AG09309 (cell line): ENCODE data around the gene IQUB.
A peak's percentile ranks its signal among the peaks of the same experiment; 100 is the strongest.

Source experiments
- DNase-seq: peaks from one replicate; pipeline ENCODE4 v3.0.0-alpha.2; 2010; ENCODE audit warnings: low read depth
- H3K4me3 ChIP-seq: 2 replicates; pipeline ENCODE4 v1.5.1; 2011; ENCODE audit warnings: mild to moderate bottlenecking, low read depth, low read length, moderate library complexity; ENCODE audit not compliant: control insufficient read depth
- TF ChIP-seq, protein P1 (sequence below): IDR thresholded peaks from 2 replicates; pipeline ENCODE4 v1.5.1; 2011; ENCODE audit warnings: mild to moderate bottlenecking, low read depth, low read length, inconsistent platforms; ENCODE audit not compliant: insufficient read depth, control insufficient read depth; ENCODE audit errors: missing control alignments

Gene IQUB

DNA sequence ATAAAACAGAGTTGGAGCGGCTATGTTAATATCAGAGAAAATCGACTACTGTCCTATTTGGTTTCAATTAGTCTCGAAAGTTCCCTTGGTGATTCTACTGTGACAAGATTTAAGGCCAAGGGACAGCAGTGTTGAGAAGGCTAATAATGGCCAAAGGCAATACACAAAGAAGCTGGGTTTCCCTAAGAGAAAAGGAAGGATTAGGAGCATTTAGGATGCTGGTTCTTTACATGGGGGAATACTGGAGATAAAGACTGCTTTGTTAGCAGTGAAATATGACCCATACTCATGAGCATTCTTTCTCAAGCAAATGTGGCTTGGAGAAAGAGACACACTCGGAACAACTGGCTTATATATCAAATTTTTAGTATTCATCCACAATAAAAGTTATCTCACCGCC lies 32.2 kb downstream of the IQUB start:
- no peak overlapping the region for H3K4me3 ChIP-seq
- TF ChIP-seq, protein P1, sequence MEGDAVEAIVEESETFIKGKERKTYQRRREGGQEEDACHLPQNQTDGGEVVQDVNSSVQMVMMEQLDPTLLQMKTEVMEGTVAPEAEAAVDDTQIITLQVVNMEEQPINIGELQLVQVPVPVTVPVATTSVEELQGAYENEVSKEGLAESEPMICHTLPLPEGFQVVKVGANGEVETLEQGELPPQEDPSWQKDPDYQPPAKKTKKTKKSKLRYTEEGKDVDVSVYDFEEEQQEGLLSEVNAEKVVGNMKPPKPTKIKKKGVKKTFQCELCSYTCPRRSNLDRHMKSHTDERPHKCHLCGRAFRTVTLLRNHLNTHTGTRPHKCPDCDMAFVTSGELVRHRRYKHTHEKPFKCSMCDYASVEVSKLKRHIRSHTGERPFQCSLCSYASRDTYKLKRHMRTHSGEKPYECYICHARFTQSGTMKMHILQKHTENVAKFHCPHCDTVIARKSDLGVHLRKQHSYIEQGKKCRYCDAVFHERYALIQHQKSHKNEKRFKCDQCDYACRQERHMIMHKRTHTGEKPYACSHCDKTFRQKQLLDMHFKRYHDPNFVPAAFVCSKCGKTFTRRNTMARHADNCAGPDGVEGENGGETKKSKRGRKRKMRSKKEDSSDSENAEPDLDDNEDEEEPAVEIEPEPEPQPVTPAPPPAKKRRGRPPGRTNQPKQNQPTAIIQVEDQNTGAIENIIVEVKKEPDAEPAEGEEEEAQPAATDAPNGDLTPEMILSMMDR, result no peak
- no peak for DNase-seq

DNA sequence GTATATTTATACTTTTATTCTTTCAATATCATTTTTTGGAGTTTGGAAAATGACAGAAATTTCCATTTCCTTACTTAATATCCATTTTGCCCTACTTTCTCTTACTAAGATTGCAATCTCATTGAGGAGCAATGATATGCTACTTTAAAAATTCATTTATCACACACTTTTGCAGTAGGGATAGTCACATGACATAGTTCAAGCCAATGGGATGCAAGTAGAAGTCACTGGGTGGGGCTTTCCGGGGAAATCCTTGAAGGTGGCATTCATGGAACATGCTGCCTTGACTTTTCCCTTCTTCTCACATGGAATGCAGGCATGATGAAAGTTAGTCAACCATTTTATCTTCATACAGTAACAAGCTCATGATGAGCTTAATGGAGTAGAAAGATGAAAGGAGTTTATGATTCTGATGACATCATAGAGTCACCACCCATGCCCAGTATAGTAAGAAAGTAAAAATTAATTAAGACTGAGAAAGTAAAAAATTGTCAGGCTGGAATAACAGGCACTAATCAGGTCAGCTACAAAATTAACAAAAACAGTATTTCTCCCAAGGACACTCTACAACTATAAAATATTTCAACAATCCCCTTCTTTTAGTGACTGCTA lies 33.4 kb downstream of the IQUB start:
- TF ChIP-seq, protein P1, result no peak
- no peak overlapping the region for H3K4me3 ChIP-seq
- DNase-seq, result no peak

DNA sequence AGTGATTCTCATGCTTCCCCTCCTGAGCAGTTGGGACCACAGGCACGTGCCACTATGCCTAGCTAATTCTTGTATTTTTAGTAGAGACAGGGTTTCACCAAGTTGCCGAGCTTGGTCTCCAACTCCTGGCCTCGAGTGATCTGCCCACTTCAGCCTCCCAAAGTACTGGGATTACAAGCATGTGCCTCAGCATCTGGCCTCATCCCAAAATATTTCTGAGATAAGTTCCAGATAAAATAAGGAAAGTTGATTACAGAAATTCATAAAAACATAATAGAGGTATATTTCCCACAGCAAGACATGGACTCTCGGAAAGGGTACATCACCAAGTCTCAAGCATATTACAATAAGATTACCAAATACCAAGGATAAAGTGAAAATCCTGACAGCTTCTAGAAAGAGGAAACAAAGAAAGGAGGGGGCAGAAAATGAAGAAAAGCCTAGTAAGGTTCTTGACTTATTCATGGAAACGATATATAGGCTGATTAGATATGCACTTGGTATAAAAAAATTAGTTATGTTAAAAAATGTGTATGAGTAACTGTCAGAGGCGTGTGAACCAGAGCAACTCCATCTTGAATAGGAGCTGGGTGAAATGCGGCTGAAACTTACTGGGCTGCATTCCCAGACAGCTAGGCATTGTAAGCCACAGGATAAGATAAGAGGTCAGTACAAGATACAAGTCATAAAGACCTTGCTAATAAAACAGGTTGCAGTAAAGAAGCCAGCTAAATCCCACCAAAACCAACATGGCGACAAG lies 35.0 kb downstream of the IQUB start:
- H3K4me3 ChIP-seq, result no peak overlapping the region
- DNase-seq, result no peak
- TF ChIP-seq, protein P1, result no peak

DNA sequence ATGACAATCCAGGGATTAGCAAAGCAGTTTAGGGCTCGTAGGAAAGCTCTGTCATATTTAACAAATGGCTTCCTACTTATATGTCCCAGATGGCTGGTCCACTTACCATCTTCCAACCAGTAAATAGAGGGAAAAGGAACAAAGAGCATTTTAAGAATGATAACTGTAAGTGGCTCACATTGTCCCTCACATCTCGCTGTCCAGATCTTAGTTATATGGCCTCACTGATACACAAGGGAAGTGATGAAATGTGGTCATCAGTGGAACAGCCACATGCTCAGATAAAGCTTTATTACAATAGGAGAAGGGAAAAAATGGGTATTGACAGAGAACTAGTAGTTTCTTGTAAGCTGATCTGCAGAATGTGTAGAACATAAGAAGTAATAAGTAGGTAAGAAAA lies 35.8 kb downstream of the IQUB start:
- no peak for DNase-seq
- no peak overlapping the region for H3K4me3 ChIP-seq
- TF ChIP-seq, protein P1, result no peak

DNA sequence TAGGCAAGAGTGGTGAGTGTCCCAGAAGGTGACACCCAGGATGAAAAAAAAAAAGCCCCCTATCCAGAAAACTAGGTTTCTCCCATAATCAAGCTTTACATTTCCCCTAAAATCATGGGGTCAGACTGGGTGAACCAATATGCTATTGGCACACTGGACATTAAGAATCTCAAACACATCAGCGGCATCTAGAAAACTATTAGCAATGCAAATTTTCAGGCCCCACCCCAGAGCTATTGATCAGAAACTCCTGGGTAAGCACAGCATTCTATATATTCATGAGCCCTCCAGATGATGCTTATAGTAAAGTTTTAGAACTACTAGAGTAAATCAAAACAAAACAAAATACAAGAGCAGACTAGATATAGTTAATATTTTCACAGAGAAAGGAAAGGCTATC lies 36.4 kb downstream of the IQUB start:
- no peak for DNase-seq
- H3K4me3 ChIP-seq, result no peak overlapping the region

DNA sequence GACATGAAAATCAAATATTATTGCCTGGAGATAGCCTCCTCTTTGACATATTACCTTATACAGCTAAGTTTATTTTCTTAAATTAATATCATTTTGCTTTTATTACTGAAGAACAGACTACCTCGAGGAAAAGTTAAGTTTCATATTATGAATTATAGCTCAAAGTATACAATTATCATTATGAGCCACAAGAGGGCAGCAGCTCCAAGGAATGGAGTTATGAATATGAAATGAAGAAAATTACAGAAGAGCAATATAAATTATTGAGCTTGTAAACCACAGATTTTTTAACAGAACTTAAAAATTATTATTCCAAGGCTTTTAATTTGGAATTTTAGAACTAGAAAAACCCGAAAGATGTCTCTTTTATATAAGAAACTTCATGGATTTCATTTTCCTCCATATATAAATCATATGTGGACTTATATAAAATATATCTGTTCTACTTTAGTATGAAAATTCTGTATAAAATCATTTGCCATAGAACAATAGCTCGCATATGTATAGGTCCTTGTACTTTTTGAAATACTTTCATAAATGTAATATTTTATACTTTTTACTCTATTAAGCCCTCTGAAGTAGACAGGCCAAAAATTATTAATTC lies 40.1 kb downstream of the IQUB start:
- DNase-seq, result no peak

More for the DNA sequence above, 36.4 kb downstream of the IQUB start:
- TF ChIP-seq, protein P1, result no peak

More for the DNA sequence above, 40.1 kb downstream of the IQUB start:
- TF ChIP-seq, protein P1, result peak; percentile 64
- no peak overlapping the region for H3K4me3 ChIP-seq
